Measurements from ENCODE around the gene ESRRA.

- TF ChIP-seq CTCF (IDR thresholded peaks at IDR 0.05 in 2 of 3, conservative IDR thresholded peaks at IDR 0.05 in 1 of 3; ENCODE audit: control insufficient read depth in 2 of 3, extremely low read depth in 1 of 3, insufficient read depth in 1 of 3, low read depth in 3 of 3, low read length in 3 of 3) (no peak), ZNF24 (IDR thresholded peaks at IDR 0.05) (no peak), CHD4 (IDR thresholded peaks at IDR 0.05) (no peak), CHD1 (IDR thresholded peaks at IDR 0.05; ENCODE audit: low read depth, low read length) (no peak), CEBPB (IDR thresholded peaks at IDR 0.05; ENCODE audit: borderline replicate concordance in 1 of 2, low read depth in 2 of 2, low read length in 2 of 2) (no peak), EZH2 (IDR thresholded peaks at IDR 0.05; ENCODE audit: borderline replicate concordance, control insufficient read depth, low read depth, low read length) (no peak), E2F8 (IDR thresholded peaks at IDR 0.05; ENCODE audit: low read depth, partially characterized antibody) (no peak), HDGF (IDR thresholded peaks at IDR 0.05) (no peak), NFIC (IDR thresholded peaks at IDR 0.05; ENCODE audit: low read depth, low read length) (no peak), BCL11A (IDR thresholded peaks at IDR 0.05; ENCODE audit: low read depth, low read length) (no peak), JUND (IDR thresholded peaks at IDR 0.05; ENCODE audit: low read depth, low read length) (no peak), E4F1 (IDR thresholded peaks at IDR 0.05; ENCODE audit: borderline replicate concordance, partially characterized antibody) (no peak), POLR2A (IDR thresholded peaks at IDR 0.05; ENCODE audit: low read depth, low read length) (no peak), TCF12 (IDR thresholded peaks at IDR 0.05; ENCODE audit: low read depth, low read length) (no peak)
Measured at GRCh38 chr11:64288353-64288750, 17.0 kb upstream of the ESRRA start.
